ENCODE measurements around the gene CYB561D2.

DNA sequence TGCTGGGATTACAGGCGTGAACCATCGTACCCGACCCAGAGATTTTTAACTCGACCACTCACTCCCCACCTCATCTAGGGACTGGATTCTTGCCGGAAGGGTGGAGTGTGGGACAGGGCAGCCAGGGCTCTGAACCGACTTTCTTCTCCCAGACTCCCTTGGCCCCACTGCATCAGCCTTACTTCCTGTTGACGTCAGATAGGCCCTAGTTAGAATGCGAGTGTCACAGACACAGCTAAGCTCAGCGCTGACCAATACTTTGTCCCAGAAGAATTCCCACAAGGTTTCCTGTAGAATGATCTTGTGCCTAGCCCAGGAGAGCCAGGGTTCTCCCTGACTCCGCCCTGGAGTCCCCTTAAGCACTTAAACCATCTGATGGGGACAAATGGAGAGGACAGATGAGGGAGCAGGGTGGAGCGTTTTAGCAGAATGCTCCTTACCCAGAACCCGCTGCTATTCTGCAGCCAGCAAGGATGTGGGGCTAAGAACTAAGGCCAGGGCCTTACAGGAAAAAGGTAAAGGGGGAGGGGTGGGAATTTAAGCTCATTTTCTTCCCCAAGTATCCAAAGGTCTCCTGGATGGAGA lies 16.8 kb upstream of the CYB561D2 start:
- TF ChIP-seq, protein P1, sequence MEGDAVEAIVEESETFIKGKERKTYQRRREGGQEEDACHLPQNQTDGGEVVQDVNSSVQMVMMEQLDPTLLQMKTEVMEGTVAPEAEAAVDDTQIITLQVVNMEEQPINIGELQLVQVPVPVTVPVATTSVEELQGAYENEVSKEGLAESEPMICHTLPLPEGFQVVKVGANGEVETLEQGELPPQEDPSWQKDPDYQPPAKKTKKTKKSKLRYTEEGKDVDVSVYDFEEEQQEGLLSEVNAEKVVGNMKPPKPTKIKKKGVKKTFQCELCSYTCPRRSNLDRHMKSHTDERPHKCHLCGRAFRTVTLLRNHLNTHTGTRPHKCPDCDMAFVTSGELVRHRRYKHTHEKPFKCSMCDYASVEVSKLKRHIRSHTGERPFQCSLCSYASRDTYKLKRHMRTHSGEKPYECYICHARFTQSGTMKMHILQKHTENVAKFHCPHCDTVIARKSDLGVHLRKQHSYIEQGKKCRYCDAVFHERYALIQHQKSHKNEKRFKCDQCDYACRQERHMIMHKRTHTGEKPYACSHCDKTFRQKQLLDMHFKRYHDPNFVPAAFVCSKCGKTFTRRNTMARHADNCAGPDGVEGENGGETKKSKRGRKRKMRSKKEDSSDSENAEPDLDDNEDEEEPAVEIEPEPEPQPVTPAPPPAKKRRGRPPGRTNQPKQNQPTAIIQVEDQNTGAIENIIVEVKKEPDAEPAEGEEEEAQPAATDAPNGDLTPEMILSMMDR (IDR thresholded peaks at IDR 0.05; ENCODE audit: low read length): no peak
- no peak for TF ChIP-seq EZH2phosphoT487 (IDR thresholded peaks at IDR 0.05; ENCODE audit: low read length)
- TF ChIP-seq EZH2 (optimal IDR thresholded peaks at IDR 0.05; ENCODE audit: low read depth, low read length): no peak

All from MM.1S (cell line).